Ovary (tissue), 3 donors: Measurements from ENCODE around the gene GSTM4.
"Not testable (repeated sequence)": the region's sequence is repeated elsewhere in the genome, so short reads cannot be mapped to it uniquely, and the experiment has no call there.

Experiments
- CTCF ChIP-seq, 3 donors: fragments of 450-650 bp in 2 of 3; fragments of 200-600 bp in 1 of 3; IDR thresholded peaks; one replicate each; pipeline versions ENCODE4 v1.5.1 to v1.8.0; 2016 to 2022; ENCODE audit warnings: antibody characterized with exemption in 3 of 3, mild to moderate bottlenecking in 1 of 3
- POLR2A ChIP-seq: fragments of 450-650 bp; IDR thresholded peaks from one replicate; pipeline ENCODE4 v1.6.1; 2017; ENCODE audit warnings: antibody characterized with exemption, mild to moderate bottlenecking, moderate library complexity
- donor health status: DM: no; HTN: no; CAD: no.

- not testable (repeated sequence) for TF ChIP-seq CTCF (IDR thresholded peaks at IDR 0.05); POLR2A
Measured at GRCh38 chr1:109660691-109661026, 4.8 kb downstream of the GSTM4 start.
